ENCODE measurements around the gene TREML4. TPM values are rescaled to one million over a fixed set of nuclear protein-coding genes. Genes with fewer than 3 reads are reported as not detected.

TREML4 gene
- total and polyA plus RNA-seq, 2 of the 4 experiments (the other 2 are of a cell fraction) = not detected

GRCh38 chr6:41209547-41210320, 18.4 kb upstream of the TREML4 start:
- H3K23ac ChIP-seq (ENCODE audit: low read depth, low read length) = no peak overlapping the region
- no peaks in the 10 kb centered on the region for H3K4me1 ChIP-seq (ENCODE audit: control insufficient read depth, insufficient read depth, low read length)
- 50% methylated on average over 1 of the region's 5 CpGs; no CpG with 5 or more reads in 1 of the 2 experiments for WGBS, 2 experiments (ENCODE audit: extremely low coverage in 2 of 2, insufficient read length in 1 of 2)
- no peaks in the 10 kb centered on the region for H3K27me3 ChIP-seq (ENCODE audit: control insufficient read depth, insufficient read depth, low read length)
- H3K4me3 ChIP-seq (ENCODE audit: insufficient read depth, low read depth, low read length) = no peak overlapping the region
- no peaks in the 10 kb centered on the region for H3K9me3 ChIP-seq (ENCODE audit: control insufficient read depth, insufficient read depth, low read length)
- H3K79me1 ChIP-seq (ENCODE audit: low read depth in 1 of 2, low read length in 2 of 2) = no peaks in the 10 kb centered on the region
- no peak overlapping the region for H3K4ac ChIP-seq (ENCODE audit: low read depth, low read length)
- H2BK20ac ChIP-seq (ENCODE audit: low read depth, low read length) = no peak overlapping the region
- H4K5ac ChIP-seq (ENCODE audit: low read depth, low read length) = no peak overlapping the region
- BruUV-seq (replicated peaks) = no TSS peak
- no peak overlapping the region for H4K8ac ChIP-seq (ENCODE audit: low read depth in 2 of 2, low read length in 2 of 2)
- H3K18ac ChIP-seq (ENCODE audit: low read depth, low read length) = no peak overlapping the region
- H3K4me2 ChIP-seq (ENCODE audit: low read depth, low read length) = no peak overlapping the region
- no peak overlapping the region for H2BK15ac ChIP-seq (ENCODE audit: low read depth, low read length)
- TF ChIP-seq CEBPB (IDR thresholded peaks at IDR 0.05; ENCODE audit: low read depth, low read length) = no peak
- TF ChIP-seq FOS (IDR thresholded peaks at IDR 0.05; ENCODE audit: low read depth, low read length) = no peak
- TF ChIP-seq RCOR1 (IDR thresholded peaks at IDR 0.05; ENCODE audit: insufficient replicate concordance, low read length) = no peak
- TF ChIP-seq CTCF (conservative IDR thresholded peaks at IDR 0.05; ENCODE audit: low read depth, low read length) = no peak
- H2BK120ac ChIP-seq (ENCODE audit: low read depth, low read length) = no peak overlapping the region
- DNase-seq (no peak), ATAC-seq (ENCODE audit: low read depth) (no peak)
- peak overlapping the region; percentile 51 for H2AFZ ChIP-seq (replicated peaks; ENCODE audit: low read length, poor library complexity)
- no peak overlapping the region for H2AK5ac ChIP-seq (ENCODE audit: low read depth, low read length)
- dilution Hi-C loops (cut with HindIII; ENCODE audit: low sequenced_read_pairs, unreplicated experiment) = no loop called here
- no peaks in the 10 kb centered on the region for H4K20me1 ChIP-seq (ENCODE audit: insufficient read depth, low read length)
- no peak overlapping the region for H2BK5ac ChIP-seq (ENCODE audit: low read depth, low read length, poor library complexity, severe bottlenecking)
- no peaks in the 10 kb centered on the region for H3K36me3 ChIP-seq (ENCODE audit: control insufficient read depth, insufficient read depth, low read length)
- H3K9me1 ChIP-seq (ENCODE audit: insufficient read depth, low read length) = no peaks in the 10 kb centered on the region
- H3K56ac ChIP-seq (ENCODE audit: extremely low read depth, insufficient read depth, low read length) = no peak overlapping the region
- no peak overlapping the region for H2AK9ac ChIP-seq (replicated peaks; ENCODE audit: low read depth, low read length, poor library complexity)
- intact Hi-C loops (cut with micrococcal nuclease) = no loop called here
- ChIA-PET POLR2A (ENCODE audit: unreplicated experiment) (no interaction called here), CTCF (interaction anchor here (0.6 kb wide), 1 partner anchor 49 kb away, joined by 3 read pairs; no protein-coding TSS in a partner anchor)
- no peak overlapping the region for H3K9ac ChIP-seq (ENCODE audit: low read depth, low read length)
- H4K91ac ChIP-seq (ENCODE audit: insufficient read depth, low read depth, low read length) = no peak overlapping the region
- H3K27ac ChIP-seq (ENCODE audit: insufficient read depth, low read length) = no peak overlapping the region
- in situ Hi-C loops (cut with MboI; ENCODE audit: low sequenced_read_pairs) = no loop called here
- no peak overlapping the region for H3K14ac ChIP-seq (replicated peaks; ENCODE audit: low read depth, low read length)
